IMR-90 (cell line): ENCODE results near the gene PEX7. TPM values are rescaled to one million over a fixed set of nuclear protein-coding genes. Genes with fewer than 3 reads are reported as not detected.

Experiments
- ATAC-seq: fragments of 200-7000 bp; cut with Tn5 transposase; 2 replicates; pipeline ENCODE4 v1.9.1; 2020; ENCODE audit warnings: low read depth, mild to moderate bottlenecking, moderate library complexity
- BruUV-seq: library from RNA; stranded (reverse); fragments of 400-500 nt; replicated peaks from 2 replicates; lab custom pipeline; 2021; lab: Mats Ljungman, UMichigan
- CTCF ChIA-PET: fragments of 300-600 bp; formaldehyde crosslinking; extraction: SDS; loops from one replicate; lab custom pipeline; 2021; ENCODE audit warnings: antibody characterized with exemption; lab: Yijun Ruan, JAX
- POLR2A ChIA-PET: fragments of 300-600 bp; sonication (Branson Sonifier 250); formaldehyde crosslinking; loops from one replicate; lab custom pipeline; 2022; ENCODE audit warnings: antibody characterized with exemption; ENCODE audit not compliant: unreplicated experiment; lab: Charles Lee
- DNase-seq: peaks from one replicate; pipeline ENCODE4 v3.0.0; 2013
- H2AFZ ChIP-seq: replicated peaks from 2 replicates; pipeline ENCODE3; 2013; ENCODE audit warnings: low read length, mild to moderate bottlenecking; ENCODE audit not compliant: poor library complexity
- H2AK5ac ChIP-seq: 2 replicates; pipeline ENCODE4 v1.6.1; 2013; ENCODE audit warnings: low read depth, low read length, inconsistent platforms
- H2AK9ac ChIP-seq: replicated peaks from 2 replicates; pipeline ENCODE3; 2013; ENCODE audit warnings: mild to moderate bottlenecking, low read depth, low read length, moderate library complexity; ENCODE audit not compliant: poor library complexity
- H2BK120ac ChIP-seq: 2 replicates; pipeline ENCODE4 v1.6.1; 2013; ENCODE audit warnings: low read depth, low read length, inconsistent platforms
- H2BK15ac ChIP-seq: 3 replicates; pipeline ENCODE4 v1.6.1; 2013; ENCODE audit warnings: low read depth, low read length, inconsistent platforms
- H2BK20ac ChIP-seq: 2 replicates; pipeline ENCODE4 v1.6.1; 2013; ENCODE audit warnings: low read depth, mild to moderate bottlenecking, inconsistent platforms, low read length, moderate library complexity
- H2BK5ac ChIP-seq: 2 replicates; pipeline ENCODE4 v1.6.1; 2013; ENCODE audit warnings: mild to moderate bottlenecking, low read depth, low read length, inconsistent platforms; ENCODE audit not compliant: poor library complexity, severe bottlenecking
- H3K14ac ChIP-seq: replicated peaks from 2 replicates; pipeline ENCODE4 v1.6.1; 2013; ENCODE audit warnings: low read depth, low read length, inconsistent platforms
- H3K18ac ChIP-seq: 2 replicates; pipeline ENCODE4 v1.6.1; 2013; ENCODE audit warnings: low read depth, low read length, control low read depth
- H3K23ac ChIP-seq: 2 replicates; pipeline ENCODE4 v1.6.1; 2013; ENCODE audit warnings: low read depth, low read length, inconsistent platforms
- H3K27ac ChIP-seq: 2 replicates; pipeline ENCODE4 v1.5.1; 2013; ENCODE audit warnings: mild to moderate bottlenecking, control low read depth, low read length; ENCODE audit not compliant: insufficient read depth
- H3K27me3 ChIP-seq: 2 replicates; pipeline ENCODE4 v1.6.1; 2013; ENCODE audit warnings: low read length; ENCODE audit not compliant: control insufficient read depth, insufficient read depth
- H3K36me3 ChIP-seq: 2 replicates; pipeline ENCODE4 v1.6.1; 2013; ENCODE audit warnings: low read length, mixed read lengths; ENCODE audit not compliant: control insufficient read depth, insufficient read depth
- H3K4ac ChIP-seq: 2 replicates; pipeline ENCODE4 v1.6.1; 2013; ENCODE audit warnings: low read depth, low read length, inconsistent platforms
- H3K4me1 ChIP-seq: 2 replicates; pipeline ENCODE4 v1.6.1; 2013; ENCODE audit warnings: low read length, mixed read lengths; ENCODE audit not compliant: control insufficient read depth, insufficient read depth
- H3K4me2 ChIP-seq: 2 replicates; pipeline ENCODE4 v1.6.1; 2013; ENCODE audit warnings: low read depth, mild to moderate bottlenecking, control low read depth, low read length, moderate library complexity
- H3K4me3 ChIP-seq: 2 replicates; pipeline ENCODE4 v1.5.1; 2013; ENCODE audit warnings: low read depth, mild to moderate bottlenecking, control low read depth, low read length, moderate library complexity; ENCODE audit not compliant: insufficient read depth
- H3K56ac ChIP-seq: 2 replicates; pipeline ENCODE4 v1.6.1; 2013; ENCODE audit warnings: low read length, inconsistent platforms; ENCODE audit not compliant: insufficient read depth; ENCODE audit errors: extremely low read depth
- H3K79me1 ChIP-seq, 2 experiments: 2 replicates each; pipeline ENCODE4 v1.6.1; 2013; ENCODE audit warnings: low read length in 2 of 2, inconsistent platforms in 1 of 2, low read depth in 1 of 2
- H3K9ac ChIP-seq: 2 replicates; pipeline ENCODE4 v1.6.1; 2013; ENCODE audit warnings: low read depth, low read length, control low read depth
- H3K9me1 ChIP-seq: 2 replicates; pipeline ENCODE4 v1.6.1; 2013; ENCODE audit warnings: low read length, inconsistent platforms; ENCODE audit not compliant: insufficient read depth
- H3K9me3 ChIP-seq: 2 replicates; pipeline ENCODE4 v1.6.1; 2013; ENCODE audit warnings: low read length; ENCODE audit not compliant: control insufficient read depth, insufficient read depth
- H4K20me1 ChIP-seq: 2 replicates; pipeline ENCODE4 v1.6.1; 2013; ENCODE audit warnings: low read length, inconsistent platforms; ENCODE audit not compliant: insufficient read depth
- H4K5ac ChIP-seq: 2 replicates; pipeline ENCODE4 v1.6.1; 2013; ENCODE audit warnings: mild to moderate bottlenecking, low read depth, low read length, control low read depth
- H4K8ac ChIP-seq, 2 experiments: 2 replicates each; pipeline ENCODE4 v1.6.1; 2013; ENCODE audit warnings: low read depth in 2 of 2, low read length in 2 of 2, control low read depth in 1 of 2, inconsistent platforms in 1 of 2
- H4K91ac ChIP-seq: 2 replicates; pipeline ENCODE4 v1.6.1; 2013; ENCODE audit warnings: low read depth, low read length, inconsistent platforms; ENCODE audit not compliant: insufficient read depth
- MAZ ChIP-seq: IDR thresholded peaks from 2 replicates; pipeline ENCODE4 v1.6.1; 2012; ENCODE audit warnings: low read depth, mild to moderate bottlenecking, low read length, improper control_type of control experiment, moderate library complexity, borderline replicate concordance
- POLR2A ChIP-seq: IDR thresholded peaks from 2 replicates; pipeline ENCODE4 v1.6.1; 2012; ENCODE audit warnings: mild to moderate bottlenecking, low read depth, low read length
- SMC3 ChIP-seq: fragments of 150-350 bp; IDR thresholded peaks from 2 replicates; pipeline ENCODE4 v1.6.1; 2016; ENCODE audit warnings: low read depth, mild to moderate bottlenecking, antibody characterized with exemption, low read length, moderate library complexity
- WGBS, 2 experiments: methylation state at CpG; one replicate each; pipeline versions ENCODE4 v1.1.5 to v1.1.7; 2013; ENCODE audit warnings: missing lambda C conversion rate in 2 of 2; ENCODE audit not compliant: insufficient read length in 1 of 2; ENCODE audit errors: extremely low coverage in 2 of 2; 5-methylcytosine and 5-hydroxymethylcytosine counted together
- dilution Hi-C: fragments of 300-500 bp; cut with HindIII; formaldehyde crosslinking; loops from one replicate; pipeline ENCODE4 v1.14.3; 2018; ENCODE audit warnings: low sequenced_read_pairs; ENCODE audit not compliant: unreplicated experiment
- in situ Hi-C: fragments of 300-500 bp; cut with MboI; formaldehyde crosslinking; loops from 3 replicates; pipeline ENCODE4 v1.14.3; 2019; ENCODE audit warnings: low sequenced_read_pairs, inconsistent platforms, mixed read lengths
- intact Hi-C: fragments of 100-400 bp; cut with micrococcal nuclease; formaldehyde crosslinking; loops from 2 replicates; pipeline ENCODE4 v1.10.0; 2022
- polyA plus RNA-seq, 3 experiments: library from polyadenylated mRNA; depleted of rRNA; stranded (reverse); fragments of >200 nt; gene quantifications; 2 replicates each; pipeline ENCODE4 v1.2.3, GENCODE V29; 2012; ENCODE audit warnings: low replicate concordance in 1 of 3
- total RNA-seq: library from RNA; depleted of rRNA; stranded (reverse); fragments of >200 nt; gene quantifications from 2 replicates; pipeline ENCODE4 v1.2.3, GENCODE V29; 2012

Gene PEX7
- total and polyA plus RNA-seq, 2 of the 4 experiments (the other 2 are of a cell fraction), result 5.4 to 7.0 TPM

- no peak overlapping the region for H4K5ac ChIP-seq
- H2BK15ac ChIP-seq, result no peak overlapping the region
- no peaks in the 10 kb centered on the region for H3K36me3 ChIP-seq
- H4K8ac ChIP-seq, result no peak overlapping the region
- no peak overlapping the region for H2AFZ ChIP-seq
- no peak overlapping the region for H3K4me3 ChIP-seq
- H3K4me1 ChIP-seq, result no peaks in the 10 kb centered on the region
- TF ChIP-seq POLR2A (no peak), SMC3 (no peak), MAZ (no peak)
- no peaks in the 10 kb centered on the region for H3K79me1 ChIP-seq
- BruUV-seq, result no TSS peak
- no peak overlapping the region for H2AK9ac ChIP-seq
- H3K9me1 ChIP-seq, result no peaks in the 10 kb centered on the region
- H3K27ac ChIP-seq, result no peak overlapping the region
- H3K14ac ChIP-seq, result no peak overlapping the region
- no peak overlapping the region for H3K4ac ChIP-seq
- intact Hi-C loops (no loop called here), dilution Hi-C loops (no loop called here), in situ Hi-C loops (no loop called here)
- H3K56ac ChIP-seq, result no peak overlapping the region
- no peak for ATAC-seq
- peaks cover 8% of the 10 kb centered on the region for H3K27me3 ChIP-seq
- ChIA-PET CTCF (no interaction called here), POLR2A (no interaction called here)
- no peaks in the 10 kb centered on the region for H3K9me3 ChIP-seq
- H3K23ac ChIP-seq, result no peak overlapping the region
- no CpG with 5 or more reads among the region's 4 CpGs for WGBS, 2 experiments
- no peak overlapping the region for H4K91ac ChIP-seq
- H2BK20ac ChIP-seq, result no peak overlapping the region
- no peak overlapping the region for H2AK5ac ChIP-seq
- H3K18ac ChIP-seq, result no peak overlapping the region
- H3K4me2 ChIP-seq, result no peak overlapping the region
- no peak overlapping the region for H2BK120ac ChIP-seq
- DNase-seq, result no peak
- H2BK5ac ChIP-seq, result no peak overlapping the region
- no peaks in the 10 kb centered on the region for H4K20me1 ChIP-seq
- no peak overlapping the region for H3K9ac ChIP-seq
These were observed 140.3 kb downstream of the PEX7 start for GRCh38 chr6:136962661-136963060.
